Thyroid gland (tissue), 4 donors: Measurements from ENCODE around the gene TOM1L2.

Source experiments
- POLR2A ChIP-seq, 2 donors: fragments of 450-650 bp; IDR thresholded peaks; one replicate each; pipeline ENCODE4 v1.6.1; 2017; ENCODE audit warnings: antibody characterized with exemption in 2 of 2, mild to moderate bottlenecking in 2 of 2, moderate library complexity in 1 of 2
- TF ChIP-seq, protein P1 (sequence below), 6 experiments: fragments of 200-600 bp in 3 of 6; fragments of 450-650 bp in 3 of 6; sonication (generic) in 3 of 6; IDR thresholded peaks; one replicate each; pipeline ENCODE4 v1.5.1; 2016 to 2019; ENCODE audit warnings: antibody characterized with exemption in 6 of 6, mild to moderate bottlenecking in 2 of 6, inconsistent platforms in 1 of 6, moderate library complexity in 1 of 6

DNA sequence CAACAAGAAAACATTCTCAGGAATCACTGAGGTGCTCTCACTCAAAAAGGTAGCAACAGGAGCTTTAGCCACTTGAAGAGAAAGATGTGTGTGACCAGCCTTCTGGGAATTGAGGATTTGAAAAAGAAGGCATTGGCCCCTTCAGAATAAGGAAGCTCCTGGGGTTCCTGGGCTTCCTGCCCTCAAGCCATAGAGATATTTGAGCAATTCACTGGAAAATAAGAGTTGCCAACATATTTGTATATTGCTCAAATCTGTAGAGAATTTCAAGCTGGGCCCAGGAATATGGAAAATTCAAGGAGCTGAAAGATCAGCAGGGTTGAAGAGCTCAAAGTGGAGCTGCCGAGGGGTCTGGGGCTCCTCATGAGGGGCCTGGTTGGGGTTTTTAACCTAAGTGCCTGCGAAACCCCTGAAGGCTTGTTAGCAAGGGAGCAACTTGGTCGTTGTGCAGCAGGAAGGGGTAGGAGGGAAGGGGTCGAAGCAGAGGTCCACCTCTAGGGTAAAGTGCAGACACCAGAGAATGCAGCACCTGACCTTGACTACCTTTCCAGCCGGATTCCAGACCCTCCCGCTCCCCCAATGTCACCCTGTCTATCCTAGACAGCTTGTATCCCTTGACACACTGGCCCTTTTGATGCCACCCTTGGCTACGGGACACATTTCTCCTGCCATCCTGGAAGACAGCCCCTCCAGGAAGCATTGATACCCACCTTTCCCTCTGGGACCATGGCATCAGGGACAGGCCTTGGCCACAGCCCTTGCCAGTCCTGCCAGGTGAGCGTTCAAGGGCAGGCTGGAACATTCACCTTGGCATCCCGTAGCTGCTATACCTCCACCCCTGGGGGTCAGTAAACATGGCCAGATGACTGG, 67.8 kb downstream of the TOM1L2 start:
- TF ChIP-seq, protein P1, sequence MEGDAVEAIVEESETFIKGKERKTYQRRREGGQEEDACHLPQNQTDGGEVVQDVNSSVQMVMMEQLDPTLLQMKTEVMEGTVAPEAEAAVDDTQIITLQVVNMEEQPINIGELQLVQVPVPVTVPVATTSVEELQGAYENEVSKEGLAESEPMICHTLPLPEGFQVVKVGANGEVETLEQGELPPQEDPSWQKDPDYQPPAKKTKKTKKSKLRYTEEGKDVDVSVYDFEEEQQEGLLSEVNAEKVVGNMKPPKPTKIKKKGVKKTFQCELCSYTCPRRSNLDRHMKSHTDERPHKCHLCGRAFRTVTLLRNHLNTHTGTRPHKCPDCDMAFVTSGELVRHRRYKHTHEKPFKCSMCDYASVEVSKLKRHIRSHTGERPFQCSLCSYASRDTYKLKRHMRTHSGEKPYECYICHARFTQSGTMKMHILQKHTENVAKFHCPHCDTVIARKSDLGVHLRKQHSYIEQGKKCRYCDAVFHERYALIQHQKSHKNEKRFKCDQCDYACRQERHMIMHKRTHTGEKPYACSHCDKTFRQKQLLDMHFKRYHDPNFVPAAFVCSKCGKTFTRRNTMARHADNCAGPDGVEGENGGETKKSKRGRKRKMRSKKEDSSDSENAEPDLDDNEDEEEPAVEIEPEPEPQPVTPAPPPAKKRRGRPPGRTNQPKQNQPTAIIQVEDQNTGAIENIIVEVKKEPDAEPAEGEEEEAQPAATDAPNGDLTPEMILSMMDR (IDR thresholded peaks at IDR 0.05) = no peak
- no peak for TF ChIP-seq POLR2A (IDR thresholded peaks at IDR 0.05)
